Ovary (tissue), 9 donors: Measurements from ENCODE around the gene DDX28. TPM values are rescaled to one million over a fixed set of nuclear protein-coding genes. Genes with fewer than 3 reads are reported as not detected.
"Not testable (repeated sequence)": the region's sequence is repeated elsewhere in the genome, so short reads cannot be mapped to it uniquely, and the experiment has no call there.

Experiments
- DNase-seq, 5 donors: peaks; one replicate each; pipeline ENCODE4 v3.0.0-alpha.2; 2019 to 2020
- H3K27ac ChIP-seq, 2 donors: fragments of 200-600 bp; one replicate each; pipeline versions ENCODE4 v1.5.1 to v1.8.0; 2019 to 2022
- H3K27me3 ChIP-seq: fragments of 200-600 bp; one replicate; pipeline ENCODE4 v1.8.0; 2022
- H3K36me3 ChIP-seq: fragments of 200-600 bp; sonication (generic); one replicate; pipeline ENCODE4 v1.5.1; 2019
- H3K4me1 ChIP-seq: one replicate; pipeline ENCODE4 v1.8.1; 2013; ENCODE audit warnings: mild to moderate bottlenecking, moderate library complexity; ENCODE audit not compliant: insufficient read depth
- H3K4me3 ChIP-seq: fragments of 200-600 bp; sonication (generic); one replicate; pipeline ENCODE4 v1.5.1; 2017
- H3K9me3 ChIP-seq, 2 donors: fragments of 200-600 bp in 1 of 2; sonication (generic) in 1 of 2; one replicate each; pipeline versions ENCODE4 v1.5.1 to v1.8.1; 2013 to 2019; ENCODE audit warnings: mild to moderate bottlenecking in 1 of 2, moderate library complexity in 1 of 2
- CTCF ChIP-seq, 3 donors: fragments of 450-650 bp in 2 of 3; fragments of 200-600 bp in 1 of 3; IDR thresholded peaks; one replicate each; pipeline versions ENCODE4 v1.5.1 to v1.8.0; 2016 to 2022; ENCODE audit warnings: antibody characterized with exemption in 3 of 3, mild to moderate bottlenecking in 1 of 3
- EP300 ChIP-seq: sonication (generic); formaldehyde crosslinking; IDR thresholded peaks from one replicate; pipeline ENCODE4 v1.6.1; 2017; ENCODE audit warnings: antibody characterized with exemption
- POLR2A ChIP-seq: fragments of 450-650 bp; IDR thresholded peaks from one replicate; pipeline ENCODE4 v1.6.1; 2017; ENCODE audit warnings: antibody characterized with exemption, mild to moderate bottlenecking, moderate library complexity
- WGBS, 3 donors: extraction: QIAGEN DNeasy Blood & Tissue Kit in 1 of 3; methylation state at CpG; one replicate each; pipeline versions ENCODE4 v1.1.5 to v1.1.7; 2013 to 2017; 5-methylcytosine and 5-hydroxymethylcytosine counted together
- intact Hi-C, 4 donors: fragments of 100-400 bp; cut with DNase I; formaldehyde crosslinking; loops; one replicate each; pipeline versions ENCODE4 v1.11.0 to v1.15.1; 2022 to 2023
- polyA plus RNA-seq, 2 donors: library from polyadenylated mRNA; stranded (reverse); fragments of 200-250 nt in 1 of 2; fragments of 350-450 nt in 1 of 2; fragmentation: Illumina TruSeq in 1 of 2; extraction: RNeasy Lipid Tissue Mini Kit (QIAGEN cat#74804) in 1 of 2; gene quantifications; one replicate each; pipeline ENCODE4 v1.2.3, GENCODE V29; 2013 to 2014
- total RNA-seq, 7 donors: library from RNA; depleted of rRNA in 2 of 7; stranded (reverse); fragments of >200 nt in 2 of 7; fragmentation: NEBNext Ultra II Directional in 3 of 7; extraction: Animal tissue kit (Norgen Biotek cat#: 25700) in 3 of 7; gene quantifications; one replicate each; pipeline versions ENCODE4 v1.1.0 to v1.2.4, GENCODE V29; 2016 to 2023
- donor health status: DM: no; HTN: no; CAD: no; lungs with moderate emphysema.
- donor health status: DM: no; HTN: no; CAD: no.
- donor health status: Bipolar disorder and iron deficiency.
- donor health status: DM: yes; HTN: yes; CAD: no.
- donor health status: DM: no; HTN: no; CAD: no.
- donor health status: DM: yes; HTN: yes; CAD: no.

The DDX28 gene
- total and polyA plus RNA-seq, 9 donors, result 6.8 to 14.0 (median 9.3) TPM

- intact Hi-C loops, result no loop called here
- H3K4me3 ChIP-seq, result no peak overlapping the region
- no peaks in the 10 kb centered on the region for H3K4me1 ChIP-seq
- WGBS, 3 donors, result 79 to 82% (median 81%) methylated on average over 4 of the region's 4 CpGs
- H3K9me3 ChIP-seq, result no peaks in the 10 kb centered on the region
- H3K27me3 ChIP-seq, result no peaks in the 10 kb centered on the region
- DNase-seq, result no peak
- H3K27ac ChIP-seq, result no peak overlapping the region
- no peaks in the 10 kb centered on the region for H3K36me3 ChIP-seq
- TF ChIP-seq EP300, result no peak
- no peak for TF ChIP-seq CTCF (IDR thresholded peaks at IDR 0.05)
- TF ChIP-seq POLR2A, result no peak
Observed at GRCh38 chr16:68003031-68003430, 20.0 kb downstream of the DDX28 start.

- TF ChIP-seq CTCF (IDR thresholded peaks at IDR 0.05) (no peak), POLR2A (no peak), EP300 (no peak)
- no peaks in the 10 kb centered on the region for H3K4me1 ChIP-seq
- intact Hi-C loops, result no loop called here
- no peaks in the 10 kb centered on the region for H3K27me3 ChIP-seq
- H3K4me3 ChIP-seq, result no peak overlapping the region
- H3K9me3 ChIP-seq, result no peaks in the 10 kb centered on the region
- WGBS, 3 donors, result 43 to 47% (median 44%) methylated on average over 3 of the region's 3 CpGs
- no peak overlapping the region for H3K27ac ChIP-seq
- H3K36me3 ChIP-seq, result no peaks in the 10 kb centered on the region
- DNase-seq, result no peak
Observed at GRCh38 chr16:68000450-68000849, 22.6 kb downstream of the DDX28 start.

GRCh38 chr16:67999985-68000384, 23.0 kb downstream of the DDX28 start:
- H3K4me1 ChIP-seq, result no peaks in the 10 kb centered on the region
- TF ChIP-seq EP300 (no peak), CTCF (IDR thresholded peaks at IDR 0.05) (no peak), POLR2A (no peak)
- intact Hi-C loops, result loop anchor here in 1 of 4 donors (10.0 kb wide), 1 partner anchor 65 kb away; no protein-coding TSS in a partner anchor
- no peaks in the 10 kb centered on the region for H3K36me3 ChIP-seq
- H3K9me3 ChIP-seq, result no peaks in the 10 kb centered on the region
- no peaks in the 10 kb centered on the region for H3K27me3 ChIP-seq
- no peak overlapping the region for H3K4me3 ChIP-seq
- no peak for DNase-seq
- 55 to 66% (median 62%) methylated on average over 2 of the region's 2 CpGs for WGBS, 3 donors
- no peak overlapping the region for H3K27ac ChIP-seq

GRCh38 chr16:67998779-67999688, 24.0 kb downstream of the DDX28 start, which contains the start of gene DPEP2:
Gene DPEP2, minus strand, starts transcription at chr16:67999484. Its CDS starts 6,272 bp downstream, at chr16:67993212.
- not testable (repeated sequence) for H3K27ac ChIP-seq, H3K36me3 ChIP-seq, DNase-seq, H3K4me1 ChIP-seq, H3K27me3 ChIP-seq, H3K9me3 ChIP-seq, H3K4me3 ChIP-seq
- WGBS, 3 donors, result 68% methylated on average over 18 of the region's 18 CpGs
- intact Hi-C loops, result loop anchor here in 1 of 4 donors (10.0 kb wide), 1 partner anchor 66 kb away; no protein-coding TSS in a partner anchor

GRCh38 chr16:67998231-67998778, 24.7 kb downstream of the DDX28 start:
- intact Hi-C loops, result loop anchor here in 1 of 4 donors (10.0 kb wide), 1 partner anchor 66 kb away; no protein-coding TSS in a partner anchor
- 90 to 95% (median 93%) methylated on average over 31 to 36 of the region's 36 CpGs for WGBS, 3 donors
- H3K4me3 ChIP-seq, H3K27me3 ChIP-seq, H3K4me1 ChIP-seq, DNase-seq, H3K27ac ChIP-seq, H3K9me3 ChIP-seq, H3K36me3 ChIP-seq: not testable (repeated sequence)
